Stimulated activated naive CD8-positive, alpha-beta T cell treated with anti-CD3 and anti-CD28 coated beads, Interleukin-15, Interleukin-2, amounts not matched to agents 100 U/mL and 50 U/mL, for 24 hours (primary cell): ENCODE results near the gene ADAT1.

Experiments
- ATAC-seq: fragments of 150-1000 bp; cut with Tn5 transposase; one replicate; pipeline ENCODE4 v1.10.0; 2021
- DNase-seq: peaks from one replicate; pipeline ENCODE4 v3.0.0; 2021

Gene ADAT1

GRCh38 chr16:75575958-75576357 lies 47.1 kb downstream of the ADAT1 start:
- ATAC-seq: no peak
- no peak for DNase-seq

GRCh38 chr16:75573955-75574354 lies 49.1 kb downstream of the ADAT1 start:
- DNase-seq (no peak), ATAC-seq (no peak)

- no peak for ATAC-seq
- no peak for DNase-seq
Measured at GRCh38 chr16:75572864-75573542, 50.1 kb downstream of the ADAT1 start.

- ATAC-seq (no peak), DNase-seq (no peak)
Measured at GRCh38 chr16:75570396-75571065, 52.5 kb downstream of the ADAT1 start.

- DNase-seq: no peak
- no peak for ATAC-seq
Measured at GRCh38 chr16:75567911-75568310, 55.2 kb downstream of the ADAT1 start.

GRCh38 chr16:75566758-75567255 lies 56.3 kb downstream of the ADAT1 start:
- peak; percentile 23 for DNase-seq
- ATAC-seq: no peak

- DNase-seq (peak; percentile 95), ATAC-seq (peak; percentile 78)
Measured at GRCh38 chr16:75566040-75566757, 56.9 kb downstream of the ADAT1 start, which contains the start of gene GABARAPL2. Gene GABARAPL2 (plus strand): TSS chr16:75566379. CDS start chr16:75566487, 108 bp downstream.

GRCh38 chr16:75565640-75566039 lies 57.4 kb downstream of the ADAT1 start:
- ATAC-seq (no peak), DNase-seq (no peak)

GRCh38 chr16:75559564-75560372 lies 63.3 kb downstream of the ADAT1 start:
- ATAC-seq (no peak), DNase-seq (no peak)

GRCh38 chr16:75558846-75559401 lies 64.2 kb downstream of the ADAT1 start:
- DNase-seq (no peak), ATAC-seq (no peak)

GRCh38 chr16:75556431-75556950 lies 66.6 kb downstream of the ADAT1 start:
- no peak for ATAC-seq
- DNase-seq: no peak

GRCh38 chr16:75555707-75556430 lies 67.2 kb downstream of the ADAT1 start, which contains the start of gene TMEM231:
Gene TMEM231 (minus strand): TSS chr16:75556252. CDS start chr16:75556209, 43 bp downstream.
- ATAC-seq: peak; percentile 96

GRCh38 chr16:75555213-75555706 lies 67.8 kb downstream of the ADAT1 start:
- peak; percentile 47 for DNase-seq
- ATAC-seq: no peak

More at GRCh38 chr16:75555707-75556430, 67.2 kb downstream of the ADAT1 start, which contains the start of gene TMEM231:
- DNase-seq: peak; percentile 98

- ATAC-seq: no peak
- no peak for DNase-seq
Measured at GRCh38 chr16:75552951-75553350, 70.1 kb downstream of the ADAT1 start.

GRCh38 chr16:75550211-75550662 lies 72.8 kb downstream of the ADAT1 start:
- peak; percentile 36 for DNase-seq
- ATAC-seq: peak; percentile 65
